ENCODE data around the gene HOATZ. TPM values are rescaled to one million over a fixed set of nuclear protein-coding genes. Genes with fewer than 3 reads are reported as not detected.

HOATZ gene
- total RNA-seq, 6 experiments from 2014 or later = not detected

DNA sequence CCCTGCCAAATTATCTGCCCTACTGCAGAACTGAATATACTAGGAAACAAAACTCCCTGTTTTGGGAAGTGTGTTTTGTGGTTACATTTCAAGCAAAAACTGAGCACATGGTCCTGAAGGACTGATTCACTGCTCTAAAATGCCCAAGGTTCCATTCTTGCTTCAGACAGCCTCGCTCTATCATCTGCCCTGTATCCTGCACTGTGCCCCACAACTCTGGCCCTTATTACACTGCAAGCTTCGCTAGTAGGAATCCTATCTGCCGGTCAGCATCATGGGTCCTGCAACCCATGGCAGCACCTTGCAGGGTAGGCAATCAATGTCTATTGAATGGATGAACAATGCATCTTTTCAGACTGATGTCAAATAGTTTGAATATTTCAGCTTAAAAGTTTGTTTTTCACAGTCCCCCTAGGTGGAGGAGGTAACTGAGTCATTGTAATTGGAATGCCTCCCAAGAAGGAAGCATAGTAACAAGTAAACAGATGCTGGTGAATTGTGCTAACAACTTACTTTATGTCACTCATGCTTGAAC lies 47.3 kb downstream of the HOATZ start:
- H3K4me1 Mint-ChIP-seq (ENCODE audit: low read depth) = peaks cover 87% of the 10 kb centered on the region
- H3K27me3 Mint-ChIP-seq (ENCODE audit: insufficient read depth) = peaks cover 5% of the 10 kb centered on the region
- H3K36me3 Mint-ChIP-seq (ENCODE audit: low read depth) = peaks cover 38% of the 10 kb centered on the region
- peak overlapping the region; percentile 61 for H3K4me3 Mint-ChIP-seq
- DNase-seq = peak; percentile 83
- H3K9me3 Mint-ChIP-seq = no peaks in the 10 kb centered on the region; the same call in 1 of the 2 replicates
- H3K27ac Mint-ChIP-seq = peak overlapping the region; percentile 95
- TF ChIP-seq, protein P1, sequence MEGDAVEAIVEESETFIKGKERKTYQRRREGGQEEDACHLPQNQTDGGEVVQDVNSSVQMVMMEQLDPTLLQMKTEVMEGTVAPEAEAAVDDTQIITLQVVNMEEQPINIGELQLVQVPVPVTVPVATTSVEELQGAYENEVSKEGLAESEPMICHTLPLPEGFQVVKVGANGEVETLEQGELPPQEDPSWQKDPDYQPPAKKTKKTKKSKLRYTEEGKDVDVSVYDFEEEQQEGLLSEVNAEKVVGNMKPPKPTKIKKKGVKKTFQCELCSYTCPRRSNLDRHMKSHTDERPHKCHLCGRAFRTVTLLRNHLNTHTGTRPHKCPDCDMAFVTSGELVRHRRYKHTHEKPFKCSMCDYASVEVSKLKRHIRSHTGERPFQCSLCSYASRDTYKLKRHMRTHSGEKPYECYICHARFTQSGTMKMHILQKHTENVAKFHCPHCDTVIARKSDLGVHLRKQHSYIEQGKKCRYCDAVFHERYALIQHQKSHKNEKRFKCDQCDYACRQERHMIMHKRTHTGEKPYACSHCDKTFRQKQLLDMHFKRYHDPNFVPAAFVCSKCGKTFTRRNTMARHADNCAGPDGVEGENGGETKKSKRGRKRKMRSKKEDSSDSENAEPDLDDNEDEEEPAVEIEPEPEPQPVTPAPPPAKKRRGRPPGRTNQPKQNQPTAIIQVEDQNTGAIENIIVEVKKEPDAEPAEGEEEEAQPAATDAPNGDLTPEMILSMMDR (IDR thresholded peaks at IDR 0.05) = no peak

- peaks cover 79% of the 10 kb centered on the region for H3K4me1 Mint-ChIP-seq (ENCODE audit: low read depth)
- H3K9me3 Mint-ChIP-seq = no peaks in the 10 kb centered on the region
- H3K27me3 Mint-ChIP-seq (ENCODE audit: insufficient read depth) = peaks cover 3% of the 10 kb centered on the region
- H3K36me3 Mint-ChIP-seq (ENCODE audit: low read depth) = peaks cover 31% of the 10 kb centered on the region
- peak overlapping the region; percentile 61; the same call in 1 of the 2 replicates for H3K4me3 Mint-ChIP-seq
- DNase-seq = no peak
- TF ChIP-seq, protein P1 (IDR thresholded peaks at IDR 0.05) = no peak
- peak overlapping the region; percentile 95 for H3K27ac Mint-ChIP-seq
Measured at GRCh38 chr11:111562692-111563389, 48.3 kb downstream of the HOATZ start.

GRCh38 chr11:111565114-111565720 lies 50.6 kb downstream of the HOATZ start:
- peak; percentile 76 for DNase-seq
- Mint-ChIP-seq H3K4me1 (ENCODE audit: low read depth) (peaks cover 64% of the 10 kb centered on the region), H3K9me3 (no peaks in the 10 kb centered on the region), H3K27ac (no peak overlapping the region), H3K4me3 (no peak overlapping the region), H3K36me3 (ENCODE audit: low read depth) (peaks cover 25% of the 10 kb centered on the region), H3K27me3 (ENCODE audit: insufficient read depth) (peaks cover 6% of the 10 kb centered on the region)
- TF ChIP-seq, protein P1 (IDR thresholded peaks at IDR 0.05) = peak; percentile 98

- Mint-ChIP-seq H3K9me3 (no peaks in the 10 kb centered on the region), H3K27ac (no peak overlapping the region), H3K4me1 (ENCODE audit: low read depth) (peaks cover 64% of the 10 kb centered on the region), H3K4me3 (peak overlapping the region; percentile 26; the same call in 1 of the 2 replicates), H3K36me3 (ENCODE audit: low read depth) (peaks cover 14% of the 10 kb centered on the region), H3K27me3 (ENCODE audit: insufficient read depth) (peaks cover 6% of the 10 kb centered on the region)
- no peak for DNase-seq
- TF ChIP-seq, protein P1 (IDR thresholded peaks at IDR 0.05) = peak; percentile 11; the same call in 1 of the 2 replicates
Measured at GRCh38 chr11:111566324-111566723, 51.7 kb downstream of the HOATZ start.

DNA sequence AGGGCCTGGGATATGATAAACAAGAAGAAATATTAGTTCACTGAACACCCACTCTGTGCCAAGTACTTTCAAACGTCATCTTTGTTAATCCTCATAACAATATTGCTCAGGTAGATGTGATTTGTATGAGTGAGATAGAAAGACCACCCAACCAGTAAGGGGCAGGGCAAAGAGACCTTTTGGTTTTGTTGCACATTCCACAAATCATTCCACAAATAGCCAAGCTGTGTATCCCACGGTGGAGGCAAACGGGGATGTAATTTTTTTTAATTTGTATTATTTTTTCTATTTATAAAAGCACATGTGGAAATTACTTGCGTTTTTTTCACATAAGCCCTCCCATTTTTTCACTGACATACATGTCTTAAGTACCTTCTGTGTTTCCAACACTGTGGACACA lies 54.9 kb downstream of the HOATZ start:
- Mint-ChIP-seq H3K27me3 (ENCODE audit: insufficient read depth) (peaks cover 6% of the 10 kb centered on the region), H3K9me3 (no peaks in the 10 kb centered on the region), H3K27ac (no peak overlapping the region), H3K4me3 (no peak overlapping the region), H3K36me3 (ENCODE audit: low read depth) (no peaks in the 10 kb centered on the region), H3K4me1 (ENCODE audit: low read depth) (peaks cover 62% of the 10 kb centered on the region)
- no peak for DNase-seq
- TF ChIP-seq, protein P1 (IDR thresholded peaks at IDR 0.05) = no peak

All from HFFc6 (cell line).